ENCODE results near the gene SRRT.
A peak's percentile ranks its signal among the peaks of the same experiment; 100 is the strongest.
"Not testable (repeated sequence)": the region's sequence is repeated elsewhere in the genome, so short reads cannot be mapped to it uniquely, and the experiment has no call there.

The SRRT gene

GRCh38 chr7:100895956-100896731 is 21.2 kb downstream of the SRRT start:
- peak; percentile 44 for DNase-seq

DNA sequence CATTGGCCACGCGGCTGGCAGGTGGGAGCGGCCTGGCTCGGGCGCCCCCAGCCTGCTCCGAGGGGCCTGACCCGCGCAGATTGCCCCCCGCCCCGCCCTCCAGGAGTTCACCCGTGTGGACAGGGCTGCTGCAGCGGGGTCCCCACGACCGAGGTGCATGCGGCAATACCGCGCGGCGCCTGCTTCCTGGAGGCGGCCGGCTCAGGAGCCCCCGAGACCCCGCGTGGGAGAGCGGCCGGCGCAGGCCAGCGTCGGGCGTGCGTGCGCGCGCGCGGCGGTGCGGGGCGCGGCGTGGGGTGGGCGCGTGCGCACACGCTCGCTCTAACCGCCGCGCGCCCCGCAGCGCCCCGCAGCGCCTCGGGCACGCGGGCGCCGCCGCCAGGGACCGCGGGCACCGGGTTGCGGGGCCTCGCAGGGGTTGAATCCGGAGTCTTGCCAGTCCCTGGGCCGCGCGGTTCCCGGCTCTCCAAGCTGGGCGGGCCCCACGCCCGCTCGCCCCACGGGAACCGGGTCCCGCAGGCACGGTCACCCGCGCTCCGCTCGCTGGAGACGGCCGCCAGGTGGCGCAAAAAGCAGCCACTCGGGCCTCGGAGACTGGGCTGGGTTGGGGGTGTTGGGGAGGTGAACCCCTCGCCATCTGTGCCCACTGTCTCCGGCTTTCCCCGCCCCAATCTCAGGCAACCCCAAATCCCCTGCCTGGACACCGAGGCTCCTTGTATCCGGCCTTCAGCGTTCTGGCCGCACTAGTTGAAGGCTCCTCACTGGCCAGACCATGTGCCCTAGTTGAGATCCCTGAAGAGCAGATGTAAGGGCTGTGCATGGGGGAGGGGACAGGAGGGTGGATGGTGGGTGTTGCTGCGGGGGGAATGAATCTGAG is 22.1 kb downstream of the SRRT start:
- peak; percentile 77 for DNase-seq

- no peak for DNase-seq
These were observed 23.0 kb downstream of the SRRT start for GRCh38 chr7:100897772-100898454.

DNA sequence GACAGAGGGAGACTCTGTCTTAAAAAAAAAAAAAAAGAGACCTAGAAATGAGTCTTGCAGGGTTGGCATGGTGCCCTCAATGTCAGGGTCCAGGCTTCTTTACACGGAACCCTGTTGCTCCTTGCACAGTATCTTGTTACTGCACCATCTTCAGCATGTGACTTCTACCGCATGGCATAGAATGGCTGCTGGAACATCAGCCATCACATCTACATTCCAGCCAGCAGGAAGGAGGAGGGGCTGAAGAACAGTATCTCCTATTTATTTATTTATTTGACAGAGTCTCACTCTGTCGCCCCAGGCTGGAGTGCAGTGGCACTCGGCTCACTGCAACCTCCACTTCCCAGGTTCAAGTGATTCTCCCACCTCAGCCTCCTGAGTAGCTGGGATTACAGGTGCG is 24.5 kb downstream of the SRRT start:
- no peak for DNase-seq

- no peak for DNase-seq
These were observed 26.1 kb downstream of the SRRT start for GRCh38 chr7:100900978-100901377.

GRCh38 chr7:100901921-100902332 is 27.0 kb downstream of the SRRT start:
- DNase-seq, result no peak

DNA sequence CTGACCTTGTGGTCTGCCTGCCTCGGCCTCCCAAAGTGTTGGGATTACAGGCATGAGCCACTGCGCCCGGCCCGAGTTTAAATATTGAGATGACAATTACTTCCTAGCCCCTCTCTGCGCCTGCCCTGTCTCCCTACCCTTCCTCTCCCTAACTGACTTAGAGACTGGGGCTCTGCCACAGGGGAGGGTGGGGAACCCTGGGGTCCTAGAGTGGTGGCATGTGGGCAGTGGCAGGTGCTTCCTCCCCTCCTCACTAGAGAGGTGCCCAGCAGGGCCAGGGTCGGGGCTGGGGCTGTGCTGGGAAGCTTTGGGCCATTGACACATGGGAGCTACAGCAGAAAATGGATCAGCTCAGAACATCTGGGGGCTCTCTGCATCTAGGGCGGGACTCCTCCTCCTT is 27.7 kb downstream of the SRRT start:
- no peak for DNase-seq

DNA sequence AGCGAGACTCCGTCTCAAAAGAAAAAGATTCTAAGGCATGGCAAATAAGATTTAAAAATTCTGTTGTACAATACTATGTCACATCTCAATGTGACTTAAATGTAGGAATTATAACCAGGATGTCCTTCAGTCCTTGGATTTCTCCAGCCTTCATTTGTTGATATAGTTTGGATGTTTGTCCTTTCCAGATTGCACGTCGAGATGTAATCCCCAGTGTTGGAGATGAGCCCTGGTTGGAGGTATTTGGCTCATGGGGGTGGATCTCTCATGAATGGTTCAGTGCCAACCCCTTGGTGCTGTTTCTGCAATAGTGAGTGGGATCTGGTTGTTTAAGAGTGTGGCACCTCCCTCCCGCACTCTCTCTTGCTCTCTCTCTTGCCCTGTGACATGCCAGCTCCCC is 33.6 kb downstream of the SRRT start:
- no peak for DNase-seq

- not testable (repeated sequence) for DNase-seq
These were observed 35.5 kb downstream of the SRRT start for GRCh38 chr7:100910443-100910842.

DNA sequence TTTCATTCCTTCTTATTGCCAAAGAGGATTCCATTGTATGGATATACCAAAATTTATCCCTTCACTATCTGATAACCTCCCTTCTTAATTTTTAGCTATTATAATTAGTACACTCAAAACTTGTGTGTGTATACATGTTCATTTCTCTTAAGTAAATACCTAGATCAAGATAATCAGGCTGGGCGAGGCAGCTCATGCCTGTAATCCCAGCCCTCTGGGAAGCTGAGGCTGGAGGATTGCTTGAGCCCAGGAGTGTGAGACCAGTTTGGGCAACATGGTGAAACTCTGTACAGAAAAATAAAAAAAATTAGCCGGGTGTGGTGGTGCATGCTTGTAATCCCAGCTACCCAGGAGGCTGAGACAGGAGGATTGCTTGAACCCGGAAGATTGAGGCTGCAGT is 36.6 kb downstream of the SRRT start:
- no peak for DNase-seq

- DNase-seq, result no peak
These were observed 39.4 kb downstream of the SRRT start for GRCh38 chr7:100914208-100914878.

- DNase-seq, result no peak
These were observed 40.1 kb downstream of the SRRT start for GRCh38 chr7:100914879-100915447.

DNA sequence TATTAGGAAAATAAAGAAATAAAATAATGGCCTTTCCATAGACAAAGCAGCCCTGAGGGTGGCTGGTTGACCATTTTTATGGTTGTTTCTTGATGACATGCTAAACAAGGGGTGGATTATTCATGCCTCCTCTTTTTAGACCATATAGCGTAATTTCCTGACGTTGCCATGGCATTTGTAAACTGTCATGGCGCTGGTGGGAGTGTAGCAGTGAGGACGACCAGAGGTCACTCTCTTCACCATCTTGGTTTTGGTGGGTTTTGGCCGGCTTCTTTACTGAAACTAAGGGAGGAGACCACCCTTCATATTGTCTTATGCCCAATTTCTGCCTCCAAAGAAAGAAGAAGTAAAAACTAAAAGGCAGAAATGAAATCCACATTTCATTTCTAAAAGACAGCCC is 44.4 kb downstream of the SRRT start:
- not testable (repeated sequence) for DNase-seq

DNA sequence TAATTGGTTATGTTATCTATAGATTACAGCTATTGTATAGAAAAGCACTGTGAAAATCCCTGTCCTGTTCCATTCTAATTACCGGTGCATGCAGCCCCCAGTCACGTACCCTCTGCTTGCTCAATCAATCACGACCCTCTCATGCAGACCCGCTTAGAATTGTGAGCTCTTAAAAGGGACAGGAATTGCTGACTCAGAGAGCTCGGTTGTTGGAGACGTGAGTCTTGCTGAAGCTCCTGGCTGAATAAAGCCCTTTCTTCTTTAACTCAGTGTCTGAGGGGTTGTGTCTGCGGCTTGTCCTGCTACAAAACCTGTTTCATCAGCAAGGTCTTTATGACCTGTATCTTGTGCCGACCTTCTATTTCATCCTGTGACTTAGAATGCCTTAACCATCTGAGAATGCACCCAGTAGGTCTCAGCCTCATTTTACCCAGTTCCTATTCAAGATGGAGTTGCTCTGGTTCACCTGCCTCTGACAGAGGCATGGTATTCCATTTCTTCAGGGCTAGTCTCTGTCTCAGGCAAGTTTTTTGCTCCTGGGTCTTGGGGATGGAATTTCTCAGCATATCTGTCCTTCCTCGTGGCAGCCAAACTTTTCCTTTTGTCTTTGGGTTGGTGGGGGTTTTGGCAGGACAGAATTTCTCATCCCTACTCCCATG is 45.0 kb downstream of the SRRT start:
- not testable (repeated sequence) for DNase-seq

DNA sequence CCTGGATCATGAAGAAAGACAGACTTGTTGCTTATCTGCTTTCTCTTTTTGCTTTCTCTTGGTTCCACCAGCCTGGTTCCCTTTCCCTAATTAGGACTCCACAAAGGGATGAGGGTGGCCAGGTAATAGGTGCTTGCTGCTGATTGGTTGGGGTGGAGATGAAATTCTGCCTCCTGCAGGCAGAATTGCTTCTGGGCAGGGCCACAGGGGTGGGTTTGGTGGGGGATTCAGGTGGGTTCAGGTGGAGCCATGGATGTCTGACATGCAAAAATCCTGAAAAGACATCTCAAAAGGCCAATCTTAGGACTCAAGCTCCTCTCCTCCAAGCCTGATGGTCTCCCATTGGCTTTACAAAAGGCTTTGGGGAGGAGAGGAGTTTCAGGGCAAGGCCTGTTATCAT is 46.1 kb downstream of the SRRT start:
- DNase-seq, result no peak

DNA sequence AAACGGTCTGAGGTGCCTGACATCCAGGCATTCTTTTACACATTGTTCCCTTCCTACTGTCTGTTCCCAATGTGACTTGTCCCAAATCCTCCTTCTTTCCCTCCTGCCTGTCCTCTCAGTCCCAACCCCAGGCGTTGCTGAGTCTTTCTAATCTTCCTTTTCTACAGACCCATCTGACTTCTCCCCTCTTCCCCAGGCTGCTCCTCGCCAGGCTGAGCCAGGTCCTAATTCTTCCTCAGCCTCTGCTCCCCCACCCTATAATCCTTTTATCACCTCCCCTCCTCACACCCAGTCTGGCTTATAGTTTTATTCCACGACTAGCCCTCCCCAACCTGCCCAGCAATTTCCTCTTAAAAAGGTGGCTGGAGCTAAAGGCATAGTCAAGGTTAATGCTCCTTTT is 48.7 kb downstream of the SRRT start:
- not testable (repeated sequence) for DNase-seq

DNA sequence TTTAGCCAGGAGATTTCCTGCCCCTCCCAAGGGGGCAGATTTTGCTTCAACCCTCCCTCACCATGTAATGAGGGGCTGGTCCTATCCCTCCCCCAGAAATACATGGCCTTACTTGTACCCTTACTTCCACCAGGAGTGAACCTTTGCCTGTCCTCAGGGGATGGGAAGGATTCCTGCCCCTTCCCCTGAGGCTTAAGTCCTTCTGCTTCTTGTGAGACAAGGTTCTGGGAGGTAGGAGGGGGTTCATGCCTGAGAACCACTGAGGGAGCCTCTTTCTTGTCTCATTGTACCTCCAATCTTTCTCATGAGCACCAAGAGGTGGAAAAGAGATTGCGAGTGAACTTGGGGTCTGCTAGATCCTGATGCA is 54.9 kb downstream of the SRRT start:
- no peak for DNase-seq

DNA sequence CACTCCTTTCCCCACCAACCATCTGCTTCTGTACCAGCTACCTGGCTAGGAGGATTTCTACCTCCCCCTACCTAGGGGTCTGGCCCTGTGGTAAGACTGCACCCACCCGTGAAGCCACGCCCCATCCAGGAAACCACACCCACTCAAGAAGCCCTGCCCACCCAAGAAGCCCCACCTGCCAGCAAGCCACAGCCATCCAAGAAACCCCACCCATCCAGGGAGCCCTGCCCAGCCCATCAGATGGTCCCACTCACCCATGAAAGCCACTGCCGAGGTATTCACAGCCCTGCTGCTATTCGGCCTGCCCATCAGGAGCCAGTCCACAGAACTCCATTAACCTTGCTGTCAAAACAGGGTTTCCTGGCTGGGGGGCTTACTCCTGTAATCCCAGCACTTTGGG is 58.8 kb downstream of the SRRT start:
- DNase-seq, result no peak

DNA sequence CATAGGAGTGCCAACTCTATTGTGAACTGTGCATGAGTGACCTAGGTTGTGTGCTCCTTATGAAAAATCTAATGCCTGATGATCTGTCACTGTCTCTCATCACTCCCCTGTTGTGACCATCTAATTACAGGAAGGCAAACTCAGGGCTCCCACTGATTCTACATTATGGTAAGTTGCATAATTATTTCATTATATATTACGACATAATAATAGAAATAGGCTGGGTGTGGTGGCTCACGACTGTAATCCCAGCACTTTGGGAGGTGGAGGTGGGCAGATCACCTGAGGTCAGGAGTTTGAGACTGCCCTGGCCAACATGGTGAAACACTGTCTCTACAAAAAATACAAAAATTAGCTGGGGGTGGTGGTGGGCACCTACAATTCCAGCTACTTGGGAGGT is 60.5 kb downstream of the SRRT start:
- DNase-seq, result not testable (repeated sequence)

- DNase-seq, result not testable (repeated sequence)
These were observed 61.3 kb downstream of the SRRT start for GRCh38 chr7:100936167-100936566.
